ENCODE results near the gene USP48.

The USP48 gene

GRCh38 chr1:21705303-21705980 lies 77.5 kb downstream of the USP48 start:
- DNase-seq (ENCODE audit: low read depth): no peak
- no peak overlapping the region for H3K4me3 ChIP-seq (replicated peaks; ENCODE audit: low read depth, low read length)
- no peak for TF ChIP-seq CTCF (IDR thresholded peaks at IDR 0.05; ENCODE audit: low read length, missing control alignments)

GRCh38 chr1:21704145-21704544 lies 78.8 kb downstream of the USP48 start:
- DNase-seq (ENCODE audit: low read depth): no peak
- no peak for TF ChIP-seq CTCF (IDR thresholded peaks at IDR 0.05; ENCODE audit: low read length, missing control alignments)
- H3K4me3 ChIP-seq (replicated peaks; ENCODE audit: low read depth, low read length): no peak overlapping the region

GRCh38 chr1:21703318-21703963 lies 79.5 kb downstream of the USP48 start:
- no peak overlapping the region for H3K4me3 ChIP-seq (replicated peaks; ENCODE audit: low read depth, low read length)
- peak; percentile 58 for TF ChIP-seq CTCF (IDR thresholded peaks at IDR 0.05; ENCODE audit: low read length, missing control alignments)
- peak; percentile 68 for DNase-seq (ENCODE audit: low read depth)

- no peak for TF ChIP-seq CTCF (IDR thresholded peaks at IDR 0.05; ENCODE audit: low read length, missing control alignments)
- no peak for DNase-seq (ENCODE audit: low read depth)
- H3K4me3 ChIP-seq (replicated peaks; ENCODE audit: low read depth, low read length): no peak overlapping the region
Observed at GRCh38 chr1:21702780-21703179, 80.2 kb downstream of the USP48 start.

- no peak for DNase-seq (ENCODE audit: low read depth)
- H3K4me3 ChIP-seq (replicated peaks; ENCODE audit: low read depth, low read length): no peak overlapping the region
- TF ChIP-seq CTCF (IDR thresholded peaks at IDR 0.05; ENCODE audit: low read length, missing control alignments): no peak
Observed at GRCh38 chr1:21701401-21701800, 81.5 kb downstream of the USP48 start.

GRCh38 chr1:21700094-21700493 lies 82.9 kb downstream of the USP48 start:
- DNase-seq (ENCODE audit: low read depth): no peak
- H3K4me3 ChIP-seq (replicated peaks; ENCODE audit: low read depth, low read length): no peak overlapping the region
- no peak for TF ChIP-seq CTCF (IDR thresholded peaks at IDR 0.05; ENCODE audit: low read length, missing control alignments)

GRCh38 chr1:21696931-21697330 lies 86.0 kb downstream of the USP48 start:
- DNase-seq (ENCODE audit: low read depth): no peak
- no peak for TF ChIP-seq CTCF (IDR thresholded peaks at IDR 0.05; ENCODE audit: low read length, missing control alignments)
- H3K4me3 ChIP-seq (replicated peaks; ENCODE audit: low read depth, low read length): no peak overlapping the region

Measured in fibroblast of pulmonary artery (primary cell).